IMR-90 (cell line): ENCODE data around the gene TAB2.

Source experiments
- CTCF ChIP-seq: conservative IDR thresholded peaks from 2 replicates; pipeline ENCODE4 v1.5.1; 2012; ENCODE audit warnings: mild to moderate bottlenecking, low read depth, low read length, improper control_type of control experiment
- POLR2A ChIP-seq: IDR thresholded peaks from 2 replicates; pipeline ENCODE4 v1.6.1; 2012; ENCODE audit warnings: mild to moderate bottlenecking, low read depth, low read length
- RCOR1 ChIP-seq: IDR thresholded peaks from 2 replicates; pipeline ENCODE4 v1.6.1; 2012; ENCODE audit warnings: mild to moderate bottlenecking, low read length, improper control_type of control experiment; ENCODE audit not compliant: insufficient replicate concordance

GRCh38 chr6:149441740-149442139 is 124.2 kb downstream of the TAB2 start:
- no peak for TF ChIP-seq CTCF
- no peak for TF ChIP-seq RCOR1
- TF ChIP-seq POLR2A = no peak
